OCI-LY7 (cell line): ENCODE results near the gene SCAF8. TPM values are rescaled to one million over a fixed set of nuclear protein-coding genes. Genes with fewer than 3 reads are reported as not detected.

Experiments used
- BruUV-seq: library from RNA; stranded (reverse); fragments of 400-500 nt; replicated peaks from 2 replicates; lab custom pipeline; 2021; lab: Mats Ljungman, UMichigan
- CTCF ChIA-PET: fragments of 300-600 bp; sonication (Branson Sonifier 250); formaldehyde crosslinking; loops from one replicate; lab custom pipeline; 2022; ENCODE audit warnings: antibody characterized with exemption; ENCODE audit not compliant: unreplicated experiment; lab: Charles Lee
- POLR2A ChIA-PET: fragments of 300-600 bp; sonication (Branson Sonifier 250); formaldehyde crosslinking; loops from one replicate; lab custom pipeline; 2022; ENCODE audit warnings: antibody characterized with exemption; lab: Charles Lee
- DNase-seq: peaks from one replicate; pipeline ENCODE4 v3.0.0-alpha.2; 2015; ENCODE audit warnings: low spot score
- H2AFZ ChIP-seq: fragments of 200-600 bp; sonication (generic), shearing (Covaris generic); 2 replicates; pipeline ENCODE4 v1.6.1; 2014; ENCODE audit warnings: mild to moderate bottlenecking, antibody characterized with exemption, low read length, moderate library complexity
- H3K27ac ChIP-seq: fragments of 200-600 bp; sonication (generic); 2 replicates; pipeline ENCODE4 v1.5.1; 2014; ENCODE audit warnings: mixed run types, low read depth, mild to moderate bottlenecking, moderate library complexity, low read length, inconsistent platforms; ENCODE audit not compliant: poor library complexity, severe bottlenecking
- H3K36me3 ChIP-seq: fragments of 200-600 bp; sonication (generic); 2 replicates; pipeline ENCODE4 v1.6.1; 2014; ENCODE audit warnings: mild to moderate bottlenecking, antibody characterized with exemption, low read length, moderate library complexity, mixed read lengths; ENCODE audit not compliant: insufficient read depth
- H3K4me1 ChIP-seq: fragments of 200-600 bp; sonication (generic); 2 replicates; pipeline ENCODE4 v1.5.1; 2014; ENCODE audit warnings: mild to moderate bottlenecking, low read length; ENCODE audit not compliant: insufficient read depth, poor library complexity, severe bottlenecking
- H3K4me2 ChIP-seq: fragments of 200-600 bp; sonication (generic); 2 replicates; pipeline ENCODE4 v1.6.1; 2014; ENCODE audit warnings: mild to moderate bottlenecking, low read length
- H3K4me3 ChIP-seq: fragments of 200-600 bp; sonication (generic); 2 replicates; pipeline ENCODE4 v1.5.1; 2014; ENCODE audit warnings: mild to moderate bottlenecking, low read depth, low read length; ENCODE audit not compliant: poor library complexity, severe bottlenecking
- H3K79me2 ChIP-seq: fragments of 200-600 bp; sonication (generic); 2 replicates; pipeline ENCODE4 v1.6.1; 2016; ENCODE audit warnings: low read depth, mild to moderate bottlenecking, low read length, moderate library complexity, mixed read lengths; ENCODE audit not compliant: insufficient read depth
- H3K9me2 ChIP-seq: fragments of 200-600 bp; sonication (generic); 2 replicates; pipeline ENCODE4 v1.6.1; 2016; ENCODE audit warnings: mild to moderate bottlenecking, low read length, mixed read lengths; ENCODE audit not compliant: insufficient read depth
- H3K9me3 ChIP-seq: fragments of 200-600 bp; sonication (generic); 2 replicates; pipeline ENCODE4 v1.6.1; 2014; ENCODE audit warnings: mild to moderate bottlenecking, mixed run types, low read length, mixed read lengths
- H4K20me1 ChIP-seq: fragments of 200-600 bp; sonication (generic); 2 replicates; pipeline ENCODE4 v1.6.1; 2014; ENCODE audit warnings: mild to moderate bottlenecking, antibody characterized with exemption, low read length, moderate library complexity, mixed read lengths; ENCODE audit not compliant: insufficient read depth
- CTCF ChIP-seq: fragments of 200-600 bp; sonication (generic); conservative IDR thresholded peaks from 2 replicates; pipeline ENCODE4 v1.5.1; 2014; ENCODE audit warnings: mild to moderate bottlenecking, antibody characterized with exemption, low read length, moderate library complexity, mixed read lengths
- EZH2phosphoT487 ChIP-seq: fragments of 200-600 bp; sonication (generic); IDR thresholded peaks from 2 replicates; pipeline ENCODE4 v1.6.1; 2018; ENCODE audit warnings: low read depth, borderline replicate concordance, mild to moderate bottlenecking, mixed run types, antibody characterized with exemption, low read length, moderate library complexity, mixed read lengths
- intact Hi-C: fragments of 100-400 bp; cut with micrococcal nuclease; formaldehyde crosslinking; loops from one replicate; pipeline ENCODE4 v1.10.0; 2022; ENCODE audit not compliant: unreplicated experiment
- total RNA-seq, 2 experiments: library from RNA; depleted of rRNA in 1 of 2; stranded (reverse); fragments of >200 nt in 1 of 2; shearing (Covaris generic) in 1 of 2; gene quantifications; 2 replicates each; pipeline ENCODE4 v1.2.3, GENCODE V29; 2014 to 2022

Gene SCAF8
- total RNA-seq, 2 experiments from 2014 or later, result 25.8 to 47.0 TPM

DNA sequence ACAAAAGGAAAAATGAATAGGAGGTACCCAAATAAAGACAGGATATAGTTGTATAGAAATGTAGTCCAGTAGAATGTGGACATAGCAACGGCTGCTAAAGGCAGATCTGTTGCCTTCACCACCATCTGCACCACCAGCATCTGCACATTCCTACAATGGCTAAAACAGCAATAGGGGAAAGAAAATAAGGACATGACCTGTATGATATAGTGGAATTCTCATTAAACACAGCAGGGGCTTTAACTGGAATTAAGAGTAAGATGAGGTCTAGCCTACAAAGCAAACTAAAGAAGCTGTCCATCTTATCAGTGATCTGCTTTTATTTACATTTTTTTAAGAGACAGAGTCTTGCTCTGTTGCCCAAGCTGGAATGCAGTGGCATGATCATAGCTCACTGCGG lies 26.8 kb upstream of the SCAF8 start:
- BruUV-seq, result no TSS peak
- Histone ChIP-seq H3K27ac (no peak overlapping the region), H3K79me2 (no peaks in the 10 kb centered on the region), H4K20me1 (no peaks in the 10 kb centered on the region), H3K36me3 (no peaks in the 10 kb centered on the region), H3K9me3 (no peaks in the 10 kb centered on the region), H3K4me1 (no peaks in the 10 kb centered on the region), H3K4me2 (no peak overlapping the region), H2AFZ (no peak overlapping the region), H3K4me3 (no peak overlapping the region), H3K9me2 (no peaks in the 10 kb centered on the region)
- ChIA-PET POLR2A (no interaction called here), CTCF (no interaction called here)
- no peak for DNase-seq
- TF ChIP-seq EZH2phosphoT487 (no peak), CTCF (no peak)
- intact Hi-C loops, result no loop called here

- no peaks in the 10 kb centered on the region for H3K9me3 ChIP-seq
- intact Hi-C loops, result no loop called here
- H3K4me2 ChIP-seq, result no peak overlapping the region
- DNase-seq, result no peak
- no peak overlapping the region for H2AFZ ChIP-seq
- BruUV-seq, result no TSS peak
- ChIA-PET CTCF (no interaction called here), POLR2A (interaction anchor here (0.5 to 1.6 kb wide), 2 partner anchors 9 to 1927 kb away, joined by 3 to 5 read pairs; no protein-coding TSS in a partner anchor)
- no peak for TF ChIP-seq EZH2phosphoT487
- no peak for TF ChIP-seq CTCF
- no peaks in the 10 kb centered on the region for H3K4me1 ChIP-seq
- no peaks in the 10 kb centered on the region for H4K20me1 ChIP-seq
- no peaks in the 10 kb centered on the region for H3K9me2 ChIP-seq
- no peaks in the 10 kb centered on the region for H3K79me2 ChIP-seq
- H3K36me3 ChIP-seq, result no peaks in the 10 kb centered on the region
- H3K4me3 ChIP-seq, result no peak overlapping the region
- H3K27ac ChIP-seq, result no peak overlapping the region
Observed at GRCh38 chr6:154709621-154710020, 23.6 kb upstream of the SCAF8 start.

DNA sequence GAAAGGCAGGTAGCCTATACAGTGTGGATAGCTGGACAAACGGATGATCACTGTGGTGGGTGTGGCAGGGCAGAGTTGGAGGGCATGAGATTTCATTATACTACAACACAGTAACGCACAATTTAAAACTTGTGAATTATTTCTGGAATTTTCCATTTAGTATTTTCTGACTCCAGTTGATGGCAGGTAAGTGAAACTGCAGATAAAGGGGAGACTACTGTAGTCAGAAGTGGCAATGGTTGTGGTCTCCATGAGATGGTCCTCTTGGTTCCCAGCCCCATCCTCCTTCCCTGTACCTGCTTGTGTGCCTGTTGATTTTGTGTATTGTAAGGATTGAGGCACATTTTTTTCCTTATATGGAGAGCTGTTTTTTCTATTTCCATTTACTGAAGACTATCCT lies 22.5 kb upstream of the SCAF8 start:
- DNase-seq, result no peak
- Histone ChIP-seq H3K27ac (no peak overlapping the region), H3K4me1 (no peaks in the 10 kb centered on the region), H4K20me1 (no peaks in the 10 kb centered on the region), H3K4me3 (no peak overlapping the region), H3K4me2 (no peak overlapping the region), H3K9me2 (no peaks in the 10 kb centered on the region), H2AFZ (no peak overlapping the region), H3K9me3 (0 out of 2 replicates have a peak, but pooled peaks cover 5% of the 10 kb centered on the region), H3K79me2 (no peaks in the 10 kb centered on the region), H3K36me3 (no peaks in the 10 kb centered on the region)
- POLR2A ChIA-PET, result interaction anchor here (0.7 kb wide), 1 partner anchor 144 kb away, joined by 3 read pairs; no protein-coding TSS in a partner anchor
- intact Hi-C loops, result no loop called here
- CTCF ChIA-PET, result no interaction called here
- no TSS peak for BruUV-seq
- TF ChIP-seq EZH2phosphoT487 (no peak), CTCF (no peak)
